Erythroblast (primary cell): ENCODE measurements around the gene B4GALNT4.

Source experiments
- GATA1 ChIP-seq: IDR thresholded peaks from 2 replicates; pipeline ENCODE4 v1.6.1; 2011; ENCODE audit warnings: low read depth, mild to moderate bottlenecking, control low read depth, low read length, moderate library complexity
- POLR2A ChIP-seq: IDR thresholded peaks from 2 replicates; pipeline ENCODE4 v1.6.1; 2011; ENCODE audit warnings: mild to moderate bottlenecking, low read length

DNA sequence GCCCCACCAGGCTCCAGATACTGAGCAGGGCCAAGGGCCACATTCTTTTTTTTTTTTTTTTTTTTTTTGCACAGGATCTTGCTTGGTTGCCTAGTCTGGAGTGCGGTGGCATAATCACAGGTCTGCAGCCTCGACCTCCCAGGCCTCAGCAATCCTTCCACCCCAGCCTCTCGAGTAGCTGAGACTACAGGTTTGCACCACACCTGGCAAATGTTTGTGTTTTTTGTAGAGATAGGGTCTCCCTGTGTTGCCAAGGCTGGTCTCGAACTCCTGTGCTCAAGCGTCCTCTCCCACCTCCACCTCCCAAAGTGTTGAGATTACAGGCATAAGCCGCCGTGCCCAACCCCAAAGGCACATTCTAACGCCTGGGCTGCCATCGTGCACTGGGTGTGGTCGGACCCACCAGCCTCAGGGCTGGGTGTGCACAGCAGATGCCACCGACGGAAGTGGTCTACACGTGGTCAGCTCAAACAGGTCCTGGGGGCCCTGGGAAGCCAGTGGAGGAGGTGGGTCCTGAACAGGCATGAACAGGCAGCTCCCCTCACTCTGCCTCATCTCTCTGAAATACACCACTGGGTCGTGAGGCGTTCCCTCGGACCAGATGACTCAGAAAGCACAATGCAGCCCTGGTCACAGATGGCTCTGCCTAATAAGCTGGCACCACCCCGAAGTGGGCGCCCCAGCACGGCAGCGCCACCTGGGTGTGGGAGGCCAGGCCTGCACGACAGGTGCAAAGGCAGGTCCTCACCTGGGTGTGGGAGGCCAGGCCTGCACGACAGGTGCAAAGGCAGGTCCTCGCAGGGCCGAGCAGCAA, 5.1 kb upstream of the B4GALNT4 start:
- TF ChIP-seq POLR2A (no peak), GATA1 (no peak)
